ENCODE results near the gene FAAP100.
A peak's percentile ranks its signal among the peaks of the same experiment; 100 is the strongest.

The FAAP100 gene

DNA sequence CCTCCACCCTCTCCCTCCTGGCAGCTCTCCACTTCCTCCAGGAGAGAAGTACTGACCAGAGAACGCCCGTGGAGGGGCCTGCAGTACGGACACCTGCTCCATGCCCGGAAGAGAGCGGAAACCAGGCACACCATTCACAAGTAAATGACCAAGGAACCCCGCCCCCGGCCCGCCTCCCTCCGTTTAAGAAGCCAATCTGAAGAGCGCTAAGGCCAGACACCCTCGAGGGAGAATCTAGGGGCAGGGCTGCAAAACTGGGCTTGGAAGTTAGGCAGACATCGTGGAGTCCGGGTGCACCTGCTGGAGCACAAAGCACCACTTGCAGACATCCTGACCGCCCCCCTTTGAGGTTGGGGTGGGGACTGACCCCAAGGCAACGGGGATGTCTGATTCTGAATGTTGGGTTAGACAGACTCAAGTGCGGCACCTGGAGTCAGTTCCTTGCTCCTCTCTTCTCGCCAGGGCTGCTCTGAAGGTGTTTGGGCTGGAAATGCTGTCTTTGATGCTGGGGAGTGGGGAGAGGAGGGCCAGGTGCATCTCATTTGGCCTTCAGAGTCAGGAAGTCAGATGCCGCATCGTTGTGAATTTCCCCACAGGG lies 964 bp upstream of the FAAP100 start:
- peak; percentile 92 for DNase-seq

DNA sequence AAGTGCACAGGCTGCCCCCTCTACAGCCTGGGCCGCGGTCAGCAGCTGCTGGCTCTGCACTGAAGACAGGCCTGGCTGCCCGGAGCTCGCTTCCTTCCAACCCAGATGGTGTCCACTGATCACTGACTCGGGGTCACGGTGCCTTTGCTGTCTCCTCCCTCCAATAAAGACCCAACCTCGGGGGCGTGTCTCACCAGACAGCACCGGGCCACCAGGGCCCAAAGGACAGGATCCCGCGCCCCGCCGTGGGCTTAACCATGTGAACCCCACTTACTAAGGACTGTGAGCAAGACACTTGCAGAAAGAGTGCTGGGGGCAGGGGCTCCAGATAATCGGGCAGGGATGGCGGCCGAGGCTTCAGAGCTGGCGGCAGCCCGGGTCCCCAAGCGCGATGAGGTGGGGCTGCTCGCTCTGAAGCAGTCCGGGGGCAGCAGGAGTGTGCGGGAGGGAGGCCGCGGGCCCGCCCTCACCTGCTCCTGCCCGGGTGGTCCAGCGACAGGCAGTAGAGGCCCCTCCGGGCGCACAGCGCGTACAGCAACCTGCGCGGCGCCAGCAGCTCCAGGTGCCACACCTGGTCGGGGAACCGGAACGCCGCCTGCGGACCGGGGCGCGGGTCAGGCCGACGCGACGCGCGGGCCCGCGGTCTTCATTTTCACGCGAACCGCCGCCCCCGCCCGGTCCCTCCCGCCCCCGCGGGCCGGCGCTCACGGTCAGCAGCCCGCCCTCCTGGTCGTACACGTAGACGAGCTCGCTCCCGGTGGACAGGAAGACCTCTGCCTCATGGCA lies 502 bp downstream of the FAAP100 start:
- no peak for DNase-seq

DNA sequence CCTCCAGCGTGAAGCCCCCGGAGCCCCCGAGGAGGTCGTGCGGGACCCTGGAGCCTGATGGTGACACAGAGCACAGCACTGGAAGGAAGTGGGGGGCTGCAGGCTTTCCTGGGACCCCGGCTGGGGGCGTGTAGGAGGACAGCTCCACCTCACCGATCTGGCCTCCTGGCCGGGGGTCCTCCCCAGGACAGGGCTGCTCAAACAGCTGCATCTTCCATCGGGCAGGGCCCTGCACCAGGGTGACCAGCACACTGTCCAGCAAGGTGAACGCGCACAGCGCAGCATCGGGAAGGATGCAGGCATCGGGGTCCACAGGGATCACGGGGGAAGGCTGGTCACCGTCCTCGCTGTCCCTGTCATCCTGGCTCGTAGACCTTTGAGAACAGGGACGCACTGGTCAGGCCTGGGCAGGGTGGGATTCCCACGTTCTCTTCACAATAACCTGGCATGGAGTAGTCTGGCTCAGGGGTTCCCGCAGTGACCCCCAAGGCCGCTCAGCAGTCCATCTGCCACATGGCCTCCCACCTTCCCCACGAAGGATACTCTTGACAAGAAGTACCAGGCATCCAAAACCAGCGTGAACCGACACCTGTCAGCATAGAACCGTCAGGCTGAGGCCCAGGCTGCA lies 1.2 kb downstream of the FAAP100 start:
- DNase-seq, result no peak

DNA sequence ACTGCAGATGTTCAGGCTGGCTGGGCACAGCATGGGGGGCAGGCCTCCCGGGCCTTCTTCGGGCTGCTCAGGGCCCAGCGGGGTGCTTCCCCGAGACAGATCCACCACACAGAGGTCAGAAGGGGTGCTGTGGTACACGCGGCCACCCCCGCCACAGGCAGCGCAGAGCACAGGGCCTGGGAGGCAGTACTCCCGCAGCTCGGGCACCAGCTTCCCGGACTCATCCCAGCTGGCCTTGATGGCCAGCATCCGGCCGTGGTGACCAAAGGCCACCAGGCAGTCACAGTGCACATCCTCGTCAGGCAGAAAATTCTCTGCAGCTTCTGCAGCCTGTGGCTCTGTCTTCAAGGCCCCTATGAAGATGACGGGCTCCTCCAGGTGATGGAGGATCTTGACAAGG lies 1.9 kb downstream of the FAAP100 start:
- no peak for DNase-seq

DNA sequence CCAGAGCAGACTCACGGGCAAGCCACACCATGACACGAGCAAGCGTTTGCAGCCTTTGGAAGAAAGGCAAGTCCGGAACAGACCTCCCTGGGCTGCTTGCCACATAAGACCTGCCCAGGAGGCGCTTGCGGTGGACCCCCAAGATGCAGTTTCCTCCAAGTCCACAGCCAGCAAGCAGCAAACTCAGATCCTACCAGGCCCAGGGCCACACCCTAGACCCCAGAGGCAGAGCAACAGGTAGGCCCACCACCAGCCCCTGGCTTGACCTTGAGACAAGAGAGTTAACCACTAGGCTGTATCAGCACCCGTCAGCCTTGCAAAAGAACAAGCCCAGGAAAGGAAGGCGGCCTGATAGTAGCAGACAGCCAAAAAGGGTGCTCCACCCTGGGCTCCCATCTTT lies 2.3 kb downstream of the FAAP100 start:
- DNase-seq, result no peak

DNA sequence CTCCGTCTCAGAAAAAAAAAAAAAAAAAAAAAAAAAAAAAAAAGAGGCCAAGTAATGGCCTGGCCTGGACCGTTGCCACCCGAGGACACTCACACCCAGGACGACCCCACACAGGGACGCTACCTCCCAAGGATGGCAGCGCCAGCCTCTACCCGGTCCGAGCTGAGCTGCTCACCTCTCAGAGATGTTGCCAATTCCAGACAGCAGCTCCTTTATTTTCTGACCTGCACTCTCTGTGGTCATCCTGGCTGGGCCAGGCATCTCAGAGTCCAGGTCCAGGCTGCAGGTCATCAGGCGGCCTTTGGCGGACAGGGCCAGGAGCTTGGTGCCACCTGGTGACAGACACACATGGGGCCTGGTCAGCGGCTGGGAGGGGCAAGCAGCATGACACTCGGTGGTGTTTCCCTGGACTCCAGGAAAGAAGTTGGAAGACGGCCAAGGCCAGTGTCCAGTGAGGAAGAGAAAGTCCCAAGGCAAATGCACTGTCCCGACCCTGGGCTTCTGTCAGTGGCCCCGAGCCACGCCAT lies 3.1 kb downstream of the FAAP100 start:
- no peak for DNase-seq

DNA sequence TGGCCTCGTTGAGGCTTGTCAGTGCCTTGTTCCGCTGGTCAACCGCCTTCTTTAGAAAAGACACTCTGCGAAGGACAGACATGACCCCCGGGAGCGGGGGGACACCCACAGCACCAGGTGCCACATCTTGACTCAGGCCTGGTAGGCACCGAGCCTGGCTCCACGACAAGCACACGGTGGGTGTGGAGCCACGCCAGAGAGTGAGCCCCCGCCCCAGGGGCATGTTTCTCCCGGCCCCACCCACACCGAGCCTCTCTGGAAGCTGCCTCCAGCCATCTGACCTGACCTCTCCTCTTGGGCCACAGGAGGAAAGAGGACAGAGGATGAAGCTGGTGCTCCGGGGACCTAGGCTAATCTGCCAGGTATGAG lies 4.6 kb downstream of the FAAP100 start:
- no peak for DNase-seq

DNA sequence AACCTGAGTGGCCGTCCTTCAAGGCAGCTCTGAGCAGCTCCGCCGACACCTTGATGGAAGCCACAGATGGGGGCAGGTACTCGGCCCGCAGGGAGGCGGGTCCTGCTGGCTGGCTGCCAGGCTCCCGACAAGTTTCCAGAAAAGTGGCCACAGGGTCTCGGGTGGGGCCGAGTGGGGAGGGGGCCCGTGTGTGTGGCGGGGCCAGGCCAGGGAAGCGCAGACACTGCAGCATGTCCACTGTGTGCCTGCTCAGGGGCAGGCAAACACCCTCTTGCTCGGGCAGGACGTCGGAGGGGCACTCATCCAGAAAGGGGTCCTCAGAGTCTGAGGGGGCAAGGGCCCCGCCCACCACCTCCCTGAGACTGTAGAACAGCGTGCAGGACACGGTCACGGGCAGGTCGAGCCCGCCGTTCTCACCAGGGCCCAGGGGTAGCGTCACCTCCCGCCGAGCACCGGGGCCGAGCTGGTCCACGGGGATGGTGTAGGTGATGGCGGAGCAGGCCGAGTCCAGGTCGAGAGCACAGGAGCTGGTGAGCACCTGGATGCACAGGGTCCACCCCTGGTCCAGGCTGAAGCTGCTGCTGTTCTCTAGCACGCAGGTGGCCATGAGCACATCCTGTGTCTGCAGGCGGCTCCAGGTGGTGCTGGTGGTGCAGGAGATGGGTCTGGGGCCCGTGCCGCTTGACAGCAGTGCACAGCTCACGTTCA lies 5.1 kb downstream of the FAAP100 start:
- DNase-seq, result no peak

DNA sequence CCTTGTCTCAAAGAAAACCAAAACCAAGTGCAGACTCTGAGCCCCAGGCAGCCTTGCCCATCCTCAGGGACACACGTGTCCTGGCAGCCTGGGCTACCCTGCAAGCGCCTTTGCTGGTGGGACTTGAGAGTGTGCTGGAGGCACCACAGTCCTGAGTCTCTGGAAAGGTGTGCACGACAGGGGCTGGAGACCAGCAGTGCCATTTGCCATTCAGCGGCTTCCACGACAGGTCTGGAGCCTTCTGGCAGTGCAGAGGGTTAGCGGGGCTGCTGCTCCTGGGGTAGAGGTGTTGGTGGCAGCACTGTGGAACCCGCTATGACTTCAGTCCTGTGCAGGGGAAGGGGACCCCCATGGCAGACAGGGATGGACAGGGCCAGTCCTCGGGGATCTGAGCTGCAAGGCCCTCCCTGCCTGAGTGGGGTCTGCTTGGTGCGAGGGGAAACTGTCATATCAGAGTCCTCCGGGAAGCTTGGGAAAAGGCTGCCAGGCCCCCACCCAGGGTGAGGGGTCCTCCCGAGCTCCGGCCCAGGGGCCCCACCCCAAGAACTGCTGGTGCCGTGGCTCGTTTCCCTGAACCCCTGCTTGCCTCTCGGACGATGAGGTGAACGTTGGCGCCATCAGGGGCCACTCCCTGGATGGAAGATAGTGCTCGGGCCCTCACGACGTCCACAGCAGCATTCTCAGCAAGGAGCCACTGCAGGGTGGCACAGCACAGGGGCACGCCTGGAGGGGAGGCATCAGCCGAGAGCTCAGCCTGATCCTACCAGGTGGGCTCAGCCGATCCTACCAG lies 6.8 kb downstream of the FAAP100 start:
- no peak for DNase-seq

DNA sequence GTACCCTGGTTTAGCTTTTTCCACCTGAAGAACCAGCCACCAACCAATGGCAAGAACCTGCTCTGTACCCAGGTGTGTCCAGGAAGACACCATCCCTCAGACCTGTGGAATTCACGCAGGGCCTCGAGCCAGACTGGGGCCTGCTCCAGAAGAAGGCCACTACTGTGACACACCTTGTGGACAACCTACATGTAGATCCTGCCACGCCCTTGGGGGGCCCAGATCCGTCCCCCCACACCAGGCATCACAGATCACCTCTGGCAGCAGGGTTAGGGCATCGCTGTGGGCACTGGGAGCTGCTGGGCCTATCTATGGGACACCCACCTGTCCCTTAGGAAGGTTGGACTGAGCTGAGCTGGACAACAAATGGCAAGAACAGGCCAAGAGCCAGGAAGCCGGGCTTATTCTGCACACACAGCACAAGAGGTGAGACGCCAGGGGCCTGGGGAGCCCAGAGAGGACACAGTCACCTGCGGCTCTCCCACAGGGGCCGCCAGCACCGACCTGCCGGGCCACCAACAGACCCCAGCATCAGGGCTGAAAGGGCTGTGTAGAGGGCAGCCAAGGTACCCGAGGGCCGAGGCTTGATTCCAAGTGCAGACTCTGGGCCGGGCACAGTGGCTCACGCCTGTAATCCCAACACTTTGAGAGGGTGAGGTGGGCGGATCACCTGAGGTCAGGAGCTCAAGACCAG lies 7.7 kb downstream of the FAAP100 start:
- no peak for DNase-seq

DNA sequence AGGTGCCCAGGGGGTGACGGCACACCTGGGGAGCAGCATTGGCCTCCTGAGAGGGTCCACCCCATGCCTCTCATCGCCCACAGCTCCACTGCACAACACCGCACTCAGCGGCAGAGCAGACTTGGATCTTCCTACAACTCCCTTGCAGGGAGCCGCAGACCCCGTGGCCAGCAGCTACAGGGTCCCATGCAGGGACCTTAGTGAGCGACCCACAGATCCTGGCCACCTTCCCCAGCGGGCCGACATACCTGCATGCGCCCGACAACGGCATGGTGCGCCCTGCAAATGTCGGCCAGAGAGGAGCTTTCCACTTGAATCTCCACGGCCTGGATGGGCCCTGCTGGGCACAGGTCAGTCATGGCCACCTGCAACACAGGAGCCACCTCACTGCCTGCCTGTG lies 8.4 kb downstream of the FAAP100 start:
- DNase-seq, result no peak

DNA sequence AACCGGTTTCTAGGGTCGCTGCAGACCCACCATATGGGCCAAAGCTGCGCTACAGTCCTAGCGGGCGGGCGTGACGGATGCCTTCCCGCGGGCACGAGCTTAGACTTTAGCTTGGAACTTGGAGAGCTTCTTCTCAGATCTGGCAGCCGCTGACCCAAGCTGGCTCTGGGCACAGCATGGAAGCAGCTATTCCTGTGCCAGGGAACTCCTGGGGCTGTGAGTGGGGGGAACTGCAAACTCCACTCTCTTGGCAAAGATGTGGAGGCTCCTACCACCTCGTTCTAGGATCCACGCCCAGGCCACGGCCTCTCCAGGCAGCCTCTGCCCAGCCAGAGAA lies 8.8 kb downstream of the FAAP100 start:
- no peak for DNase-seq

DNA sequence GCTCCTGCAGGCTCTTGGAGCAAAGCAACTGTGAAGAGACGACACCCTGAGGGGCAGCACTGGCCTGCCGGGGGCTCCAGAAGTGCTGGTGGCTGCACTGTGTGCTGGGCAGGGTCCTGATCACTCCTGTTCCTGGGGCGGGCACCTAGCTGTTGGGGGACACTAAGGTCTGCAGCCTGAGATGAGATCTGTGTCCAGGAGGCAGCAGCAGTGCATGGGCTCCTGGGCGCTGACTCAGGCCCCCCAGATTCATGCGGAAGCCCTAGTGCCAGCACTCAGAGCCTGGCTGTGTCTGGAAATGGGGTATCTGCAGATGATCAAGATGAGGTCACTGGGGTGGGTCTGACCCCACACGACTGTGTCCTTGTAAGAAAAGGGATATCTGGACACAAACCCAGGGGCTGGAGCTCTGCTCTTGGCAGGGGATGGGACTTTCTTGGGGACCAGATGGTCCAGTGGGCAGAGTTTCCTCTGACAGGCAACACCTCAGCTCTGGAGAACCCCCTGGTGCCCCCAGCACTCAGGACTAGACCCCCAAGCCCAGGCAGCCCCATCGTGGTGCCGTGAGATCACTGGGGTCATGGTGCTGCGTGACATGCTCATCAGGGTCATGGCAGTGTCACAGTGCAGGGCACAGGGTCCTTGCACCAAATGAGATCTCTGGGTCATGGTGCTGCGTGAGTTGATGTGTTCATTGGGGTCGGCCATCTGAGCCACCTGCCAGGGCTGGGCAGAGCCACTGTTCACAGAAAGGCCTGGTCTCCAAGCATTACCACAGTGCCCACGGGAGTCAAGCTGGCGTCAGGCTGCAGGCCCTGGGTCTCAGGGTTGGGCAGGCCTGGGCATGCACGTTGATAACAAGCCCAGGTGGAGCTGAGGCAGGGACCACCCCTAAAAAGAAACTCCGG lies 9.5 kb downstream of the FAAP100 start:
- no peak for DNase-seq

DNA sequence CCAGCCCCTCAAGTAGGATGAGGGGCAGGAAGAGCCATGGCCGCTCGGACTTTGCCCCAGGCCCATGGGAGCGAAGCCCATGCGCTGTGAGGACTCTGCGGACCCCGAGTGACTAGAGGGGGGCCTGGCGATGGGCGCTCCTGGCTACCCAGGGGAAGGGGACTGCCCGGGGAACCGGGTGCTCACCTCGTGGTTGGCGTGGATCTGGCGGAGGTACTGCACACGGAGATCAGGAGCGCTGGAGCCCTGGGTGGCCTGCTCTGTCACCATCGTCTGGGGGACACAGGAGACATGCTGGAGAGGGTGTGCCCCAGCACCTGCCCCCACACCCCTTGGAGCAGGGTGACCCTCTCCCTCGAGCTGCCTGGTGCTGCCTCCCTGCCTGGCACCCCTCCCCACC lies 11.0 kb downstream of the FAAP100 start:
- DNase-seq, result no peak

DNA sequence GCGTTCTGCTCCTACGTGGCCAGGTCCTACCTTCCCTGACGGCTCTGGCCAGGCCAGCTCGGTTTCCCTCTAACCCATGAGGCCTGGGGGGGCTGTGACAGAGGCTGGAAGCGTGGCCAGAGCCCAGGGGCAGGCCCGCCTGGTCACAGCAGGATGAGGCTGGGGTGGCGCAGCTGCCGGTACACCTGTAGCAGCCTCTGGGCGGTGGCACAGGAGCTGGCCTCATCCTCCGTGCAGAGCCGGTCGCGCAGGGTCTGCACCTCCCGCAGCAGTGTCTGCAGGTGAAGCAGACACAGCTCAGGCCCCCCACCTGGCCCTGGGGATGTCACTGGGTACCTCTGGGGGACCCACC lies 11.5 kb downstream of the FAAP100 start:
- no peak for DNase-seq

DNA sequence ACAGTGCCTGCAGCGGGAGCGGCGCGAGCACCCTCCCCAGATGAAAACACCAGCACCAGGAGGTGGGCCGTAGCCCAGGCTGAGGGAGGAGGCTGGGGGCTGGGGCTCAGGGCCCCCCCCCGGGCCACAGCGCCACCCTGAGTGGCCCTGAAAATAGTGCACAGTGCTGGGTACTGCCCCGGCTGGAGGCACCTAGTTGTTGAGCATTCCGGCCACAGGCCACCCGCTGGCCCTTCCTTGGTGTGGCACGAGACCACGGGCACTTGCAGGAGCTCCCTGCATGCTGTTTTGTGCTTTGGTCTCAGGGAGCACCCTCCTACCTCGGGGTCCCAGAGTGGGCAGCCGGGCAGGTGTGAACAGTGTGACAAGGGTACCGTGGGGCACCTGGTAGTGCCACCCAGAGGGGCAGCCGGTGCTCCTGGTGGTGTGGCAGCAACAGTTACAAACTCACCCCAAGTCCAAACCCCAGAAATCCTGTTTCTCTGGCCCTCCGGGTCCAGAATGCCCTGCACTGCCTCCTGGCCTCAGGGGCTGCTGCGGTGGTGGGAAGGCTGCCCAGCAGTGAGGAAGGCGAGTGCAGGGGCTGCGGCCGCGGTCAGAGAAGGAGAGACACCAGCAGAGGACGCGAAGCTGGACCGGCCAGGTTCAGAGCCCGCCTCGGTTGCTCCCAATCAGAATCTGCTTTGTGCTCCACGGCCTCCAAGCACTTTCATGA lies 12.0 kb downstream of the FAAP100 start:
- no peak for DNase-seq

DNA sequence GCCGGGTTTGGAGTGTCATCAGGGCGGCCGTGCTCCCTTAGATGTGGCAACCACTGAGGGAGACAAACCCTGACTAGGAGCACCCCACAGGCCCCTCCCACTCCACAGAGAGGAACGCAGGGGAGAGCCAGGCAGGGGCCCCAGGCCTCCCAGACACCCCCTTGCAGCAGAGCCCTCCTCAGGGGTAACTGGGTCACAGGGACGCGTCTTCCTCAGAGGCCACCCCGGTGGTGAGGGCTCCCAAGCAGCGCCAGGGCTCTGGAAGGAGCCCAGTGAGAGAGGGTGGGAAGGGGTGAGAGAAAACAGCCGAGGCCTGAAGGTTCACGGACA lies 12.6 kb downstream of the FAAP100 start:
- no peak for DNase-seq

DNA sequence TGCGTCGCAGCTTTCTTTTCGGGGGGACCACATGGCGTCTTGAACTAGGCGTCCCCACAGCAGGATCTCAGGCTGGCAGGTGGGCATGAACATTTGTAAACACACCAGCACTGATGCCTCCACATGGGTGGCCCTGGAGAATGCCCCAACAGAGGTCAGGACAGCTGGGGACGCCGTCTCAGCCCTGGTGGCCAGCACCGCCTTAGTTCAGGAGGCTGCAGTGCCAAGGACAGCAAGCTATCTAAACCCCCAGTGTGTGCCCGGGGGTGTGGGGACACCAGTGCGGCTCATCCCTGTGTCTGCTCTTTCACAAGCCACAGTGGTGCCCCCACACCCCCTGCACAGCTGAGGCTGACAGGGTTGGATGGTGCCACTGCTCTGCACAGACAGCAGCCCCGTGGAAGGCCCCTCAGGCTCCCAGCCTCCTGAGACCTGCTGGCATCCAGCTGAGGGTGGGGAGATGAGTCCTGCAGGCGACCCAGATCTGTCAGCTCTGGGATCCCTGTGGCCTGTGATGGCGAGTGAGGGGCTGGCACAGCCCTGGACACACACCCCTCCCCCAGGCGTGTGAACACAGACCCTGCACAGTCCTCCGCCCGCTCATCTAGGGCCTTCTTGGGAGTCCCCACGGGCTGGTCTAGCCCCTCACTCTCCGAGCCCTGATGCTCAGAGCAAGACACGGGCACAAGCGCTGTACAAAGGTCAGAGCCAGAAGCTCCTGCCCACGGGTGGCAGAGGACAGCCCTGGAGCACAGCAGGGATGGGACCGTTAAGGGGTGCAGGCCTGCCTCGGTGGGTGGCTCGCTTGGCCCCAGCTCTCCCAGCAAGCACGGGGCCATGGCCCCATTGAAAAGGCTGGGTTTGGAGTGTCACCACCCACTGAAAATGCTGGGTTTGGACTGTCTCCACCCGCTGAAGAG lies 13.2 kb downstream of the FAAP100 start:
- no peak for DNase-seq

DNA sequence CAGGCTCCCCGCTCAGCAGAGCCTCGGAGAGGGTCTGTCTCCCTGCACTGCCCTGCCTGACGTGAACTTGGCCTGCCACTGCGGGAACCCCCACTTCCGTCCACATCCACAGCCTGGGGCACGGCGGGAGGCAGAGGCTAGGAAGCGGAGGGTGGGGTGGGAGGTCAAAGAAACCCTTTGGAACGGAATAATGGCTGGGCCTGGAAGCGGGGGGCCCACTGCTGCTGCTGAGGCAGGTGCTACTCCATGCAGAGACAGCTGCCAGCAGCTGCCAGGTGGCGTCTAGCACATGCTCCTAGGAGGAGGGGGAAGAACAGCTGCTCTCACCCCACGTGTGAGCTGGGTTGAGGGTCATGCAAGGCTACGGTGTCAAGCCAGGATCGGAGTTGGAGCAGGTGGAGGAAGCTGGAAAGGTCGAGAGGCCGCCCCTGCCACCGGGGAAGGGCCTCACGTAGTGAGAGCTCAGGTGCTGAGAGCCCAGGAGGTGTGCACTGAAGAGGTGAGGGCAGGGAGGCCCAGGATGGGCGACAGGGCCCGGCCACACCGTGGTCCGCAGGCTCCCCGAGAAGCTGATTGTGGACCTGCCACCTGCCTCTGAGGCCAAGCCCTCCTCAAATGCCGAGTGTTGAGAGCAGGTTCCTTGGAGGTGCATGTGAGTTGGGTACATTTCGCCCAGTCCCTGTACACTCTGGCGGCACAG lies 14.1 kb downstream of the FAAP100 start:
- peak; percentile 95 for DNase-seq
